GM19468 (cell line): ENCODE results near the gene LZIC.
"Not testable (repeated sequence)": the region's sequence is repeated elsewhere in the genome, so short reads cannot be mapped to it uniquely, and the experiment has no call there.

Source experiments
- ATAC-seq: cut with Tn5 transposase; IDR thresholded peaks from one replicate; pipeline ENCODE4 v1.9.1; 2021; ENCODE audit warnings: mild to moderate bottlenecking, moderate library complexity, moderate number of reproducible peaks; ENCODE audit not compliant: unreplicated experiment; ENCODE audit errors: extremely low read depth

Gene LZIC

DNA sequence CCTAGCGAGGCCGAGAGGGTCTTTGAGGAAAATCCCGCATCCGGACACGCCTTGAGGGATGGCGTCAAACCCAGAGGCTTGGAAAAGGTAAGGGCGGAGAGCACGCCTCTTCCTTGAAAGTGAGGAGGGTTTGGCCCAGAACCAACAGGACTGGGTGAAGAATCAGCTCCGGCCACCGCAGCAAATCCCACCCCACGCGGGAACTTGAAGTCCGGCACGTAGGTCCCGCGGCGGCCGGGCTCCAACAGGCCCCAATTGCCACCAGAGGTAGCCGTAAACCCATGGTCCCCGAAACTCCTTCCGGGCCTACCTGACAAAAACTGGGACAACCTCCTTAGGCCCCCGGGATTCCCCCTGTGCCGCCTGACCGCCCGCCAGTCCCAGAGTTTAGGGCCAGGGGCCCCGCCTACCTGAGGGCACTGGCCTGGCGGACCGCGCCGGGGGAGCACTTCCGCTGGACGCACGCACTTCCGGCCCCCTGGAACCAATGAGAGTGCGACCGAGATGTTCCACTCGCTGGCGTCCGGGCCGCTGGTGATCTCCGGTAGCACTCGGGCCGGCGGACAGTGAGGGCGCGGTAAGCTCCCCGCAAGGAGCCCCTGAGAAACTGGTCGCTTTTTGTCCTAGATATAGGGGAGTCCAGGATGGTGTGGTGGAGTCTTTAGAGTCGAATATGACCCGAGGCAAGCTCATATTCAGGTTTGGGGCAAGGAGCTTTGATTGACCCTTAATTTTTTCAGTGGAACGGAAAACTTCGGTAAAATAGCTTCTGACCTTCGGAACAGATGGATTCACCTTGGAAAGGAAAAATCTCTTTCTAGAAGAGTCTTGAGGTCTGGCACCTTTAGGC is at the start of gene LZIC, which contains the start of gene NMNAT1:
LZIC (minus strand) TSS at position 453 of the 850 bp plus-strand sequence. CDS start 6,772 bp downstream, outside the sequence.
NMNAT1 (plus strand) TSS at position 537 of the 850 bp plus-strand sequence. CDS start 28,599 bp downstream, outside the sequence.
- peak; percentile 57 for ATAC-seq

DNA sequence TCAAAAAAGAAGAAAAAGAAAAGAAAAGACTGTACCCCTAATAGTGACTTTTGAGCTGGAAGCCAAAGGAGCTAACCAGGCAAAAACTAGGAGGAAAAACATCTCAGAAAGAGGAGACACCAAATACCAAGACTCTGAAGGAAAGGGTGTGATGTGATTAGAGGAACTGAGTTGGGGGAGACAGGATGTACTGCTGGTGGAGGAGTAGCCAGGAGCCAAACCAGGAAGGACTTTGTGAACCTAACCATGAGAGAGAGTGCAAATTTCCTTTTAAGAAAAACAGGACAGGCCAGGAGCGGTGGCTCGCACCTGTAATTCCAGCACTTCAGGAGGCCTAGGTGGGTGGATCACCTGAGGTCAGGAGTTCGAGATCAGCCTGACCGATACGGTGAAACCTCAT is 49.7 kb upstream of the LZIC start:
- ATAC-seq, result no peak

DNA sequence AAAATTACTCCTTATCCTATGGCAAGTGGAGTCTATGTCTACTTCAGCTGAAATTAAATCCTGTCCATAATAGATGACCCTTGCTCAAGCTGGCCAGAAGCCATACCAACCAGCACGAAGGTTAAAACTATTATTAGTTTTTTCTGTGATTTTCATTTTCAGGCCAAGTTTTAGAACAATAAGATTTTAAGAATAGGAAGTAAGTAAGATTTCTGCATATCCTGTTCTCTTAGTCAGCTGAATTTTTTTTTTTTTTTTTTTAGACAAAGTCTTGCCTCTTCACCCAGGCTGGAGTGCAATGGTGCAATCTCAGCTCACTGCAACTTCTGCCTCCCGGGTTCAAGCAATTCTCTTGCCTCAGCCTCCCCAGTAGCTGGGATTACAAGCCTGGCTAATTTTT is 47.8 kb upstream of the LZIC start:
- ATAC-seq, result no peak

DNA sequence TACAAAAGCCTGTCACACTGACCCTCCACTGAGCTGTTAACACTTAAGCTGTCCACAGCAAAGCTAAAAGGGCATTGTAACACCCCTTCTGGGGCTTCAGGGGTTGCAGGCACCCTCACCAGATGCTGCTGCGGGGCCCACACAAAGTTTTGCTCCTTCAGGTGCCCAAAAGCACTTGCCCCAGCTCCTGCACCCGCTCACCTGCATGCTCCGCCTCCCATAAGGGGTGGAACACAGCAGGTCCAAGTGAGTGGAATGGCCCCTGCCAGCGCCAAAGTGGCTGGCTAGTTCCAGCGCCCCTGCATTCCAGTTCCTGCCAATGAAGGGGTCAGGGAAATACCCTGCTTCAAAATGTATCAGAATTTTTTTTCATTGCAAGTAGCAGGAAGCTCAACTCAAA is 46.6 kb upstream of the LZIC start:
- no peak for ATAC-seq

DNA sequence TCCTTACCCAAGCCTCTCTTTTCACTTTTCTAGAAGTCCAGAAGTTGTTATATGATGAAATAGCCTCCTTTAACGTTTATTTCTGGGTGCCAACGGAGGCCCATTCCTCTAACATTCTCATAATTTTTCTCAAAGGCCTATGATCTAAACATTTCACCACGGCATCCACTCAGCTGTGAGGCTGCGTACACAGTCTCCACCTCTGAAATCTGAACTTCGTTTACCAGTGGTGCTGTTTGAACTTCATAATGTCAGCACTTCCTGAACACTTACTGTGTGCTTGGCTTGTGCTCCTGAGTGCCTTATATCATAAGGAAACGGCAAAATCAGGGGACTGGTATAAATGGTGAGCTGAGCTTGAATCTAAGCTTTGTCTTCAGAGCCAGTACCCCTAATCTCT is 41.8 kb upstream of the LZIC start:
- ATAC-seq, result no peak

DNA sequence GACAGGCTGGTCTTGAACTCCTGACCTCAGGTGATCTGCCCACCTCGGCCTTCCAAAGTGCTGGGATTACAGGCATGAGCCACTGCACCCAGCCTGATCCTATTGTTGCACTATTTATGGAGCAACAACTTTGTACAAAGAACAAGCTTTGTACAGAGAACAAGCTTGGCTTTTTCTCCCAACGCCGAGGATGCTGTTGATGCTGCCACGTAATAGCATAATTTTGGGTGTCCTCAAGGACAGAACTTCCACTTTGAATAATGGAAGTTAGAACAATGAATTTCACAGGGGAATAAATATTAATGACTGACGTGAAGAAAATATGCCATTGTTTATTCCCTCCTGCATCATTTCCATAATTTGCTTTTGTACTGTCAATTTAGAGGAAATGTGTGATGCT is 41.1 kb upstream of the LZIC start:
- ATAC-seq, result no peak

DNA sequence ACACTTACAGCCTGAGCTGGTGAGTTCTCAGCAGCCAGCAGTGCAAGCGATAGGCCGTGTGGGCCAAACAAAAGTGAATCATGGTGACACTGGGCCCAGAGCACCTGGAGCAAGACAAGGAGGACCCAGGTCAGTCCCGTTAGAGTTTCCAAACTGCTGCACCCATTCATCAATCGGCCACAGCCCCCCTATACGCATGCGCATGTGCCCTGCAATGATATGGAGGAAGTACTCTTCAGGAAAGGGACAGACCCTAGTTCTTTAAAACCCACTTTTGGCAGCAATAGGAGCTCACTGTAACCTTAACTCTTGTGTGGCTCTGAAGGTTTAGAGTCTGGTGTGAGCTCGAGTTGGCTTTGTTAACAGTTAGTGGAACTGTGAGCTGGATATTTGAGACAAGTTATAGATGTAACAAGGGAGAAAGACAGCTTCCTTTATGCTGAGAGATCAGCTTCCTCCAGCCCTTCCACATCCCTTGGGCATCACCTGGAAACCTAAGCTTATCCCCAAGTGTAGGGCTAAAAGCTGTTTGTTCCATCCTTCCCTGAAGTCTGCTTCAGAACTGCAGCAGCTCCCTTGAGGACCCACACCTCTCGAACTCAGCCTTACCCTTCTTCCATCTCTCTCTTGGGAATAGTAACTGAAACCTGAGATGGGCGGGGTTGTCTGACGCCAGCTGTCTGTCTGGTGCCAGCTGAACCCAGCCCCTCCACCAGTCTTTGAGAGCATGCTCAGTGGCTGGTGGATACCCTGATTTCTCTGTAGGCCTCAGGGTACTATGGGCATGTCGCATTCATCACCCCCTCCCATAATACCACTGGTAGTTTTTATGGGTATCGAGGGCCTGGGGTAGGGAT is 17.7 kb upstream of the LZIC start:
- no peak for ATAC-seq

DNA sequence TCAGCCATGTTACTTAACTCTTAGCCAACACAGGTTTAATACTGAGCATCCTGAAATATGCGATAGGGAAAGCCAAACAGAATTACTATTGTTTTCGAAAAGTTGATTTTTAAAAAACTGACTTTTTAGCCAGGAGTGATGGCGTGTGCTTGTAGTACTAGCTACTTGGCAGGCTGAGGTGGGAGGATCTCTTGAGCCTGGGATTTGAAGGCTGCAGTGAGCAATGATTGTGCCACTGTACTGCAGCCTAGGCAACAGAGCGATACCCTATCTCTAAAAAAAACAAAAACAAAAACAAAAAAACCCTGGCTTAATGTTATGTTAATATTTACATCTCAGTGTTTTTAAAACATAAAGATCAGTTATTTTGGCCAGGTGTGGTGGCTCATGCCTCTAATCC is 16.8 kb upstream of the LZIC start:
- ATAC-seq, result no peak

DNA sequence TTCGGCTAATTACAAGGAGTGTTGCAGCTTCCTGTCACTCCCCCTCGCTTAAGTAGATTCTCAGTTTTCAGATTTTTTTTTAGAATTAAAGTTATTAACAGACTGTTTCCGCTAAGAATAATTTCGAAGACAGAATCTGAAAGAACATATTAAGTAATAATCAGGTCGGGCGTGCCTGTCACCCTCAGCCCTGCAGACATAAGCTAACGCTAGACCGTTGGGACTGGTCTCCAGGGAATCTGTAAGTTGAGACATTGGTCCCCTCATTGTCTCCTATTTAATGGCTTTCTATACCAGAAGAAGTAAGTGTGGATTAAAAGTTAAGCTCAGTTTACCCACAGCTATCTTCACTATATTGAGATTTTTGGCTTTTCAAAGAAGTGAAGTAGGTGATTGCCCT is 14.5 kb upstream of the LZIC start:
- no peak for ATAC-seq

DNA sequence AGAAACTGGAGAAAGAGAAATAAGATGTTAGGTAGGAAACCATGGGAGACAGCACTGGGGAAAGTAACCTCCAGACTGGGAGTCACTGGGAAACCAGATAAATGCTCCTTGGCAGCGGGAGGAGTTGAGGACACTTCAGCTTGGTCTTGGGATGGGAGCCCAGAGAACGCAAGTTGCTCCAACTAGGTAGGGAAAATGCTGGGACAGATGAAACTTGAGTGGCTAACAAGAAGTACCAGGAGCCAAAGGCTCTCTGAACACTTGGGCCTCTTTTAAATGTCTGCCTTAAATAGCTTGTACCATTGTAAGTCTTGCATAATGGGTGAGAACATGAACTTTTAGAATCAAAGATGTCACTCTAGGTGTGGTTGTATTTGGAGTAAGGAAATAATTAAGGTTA is 3.1 kb upstream of the LZIC start:
- ATAC-seq, result no peak

DNA sequence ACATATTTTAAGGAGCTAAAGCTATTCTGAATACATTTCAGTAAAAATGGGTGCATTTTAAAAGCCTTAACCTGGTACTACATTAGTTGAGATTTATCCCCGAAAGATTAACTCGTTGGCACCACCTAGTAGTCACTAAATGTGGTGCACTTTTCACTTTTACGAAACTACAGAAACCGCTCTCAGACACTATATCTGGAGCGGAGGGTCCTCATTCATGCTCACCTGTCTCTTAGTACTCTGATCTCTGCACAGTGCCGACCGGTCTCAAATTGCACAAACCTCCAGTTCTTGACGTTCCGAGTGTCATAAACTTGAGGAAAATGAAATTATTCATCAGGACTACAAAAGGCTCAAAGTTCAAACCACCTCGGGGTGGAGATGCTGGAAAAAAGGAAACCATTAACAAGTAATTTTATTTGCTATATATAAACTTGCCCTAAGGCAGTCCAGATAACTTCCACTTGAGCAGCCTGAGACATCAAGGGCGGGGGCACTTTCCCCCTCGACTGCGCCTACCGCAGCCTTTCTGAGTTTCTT is 722 bp downstream of the LZIC start:
- no peak for ATAC-seq

DNA sequence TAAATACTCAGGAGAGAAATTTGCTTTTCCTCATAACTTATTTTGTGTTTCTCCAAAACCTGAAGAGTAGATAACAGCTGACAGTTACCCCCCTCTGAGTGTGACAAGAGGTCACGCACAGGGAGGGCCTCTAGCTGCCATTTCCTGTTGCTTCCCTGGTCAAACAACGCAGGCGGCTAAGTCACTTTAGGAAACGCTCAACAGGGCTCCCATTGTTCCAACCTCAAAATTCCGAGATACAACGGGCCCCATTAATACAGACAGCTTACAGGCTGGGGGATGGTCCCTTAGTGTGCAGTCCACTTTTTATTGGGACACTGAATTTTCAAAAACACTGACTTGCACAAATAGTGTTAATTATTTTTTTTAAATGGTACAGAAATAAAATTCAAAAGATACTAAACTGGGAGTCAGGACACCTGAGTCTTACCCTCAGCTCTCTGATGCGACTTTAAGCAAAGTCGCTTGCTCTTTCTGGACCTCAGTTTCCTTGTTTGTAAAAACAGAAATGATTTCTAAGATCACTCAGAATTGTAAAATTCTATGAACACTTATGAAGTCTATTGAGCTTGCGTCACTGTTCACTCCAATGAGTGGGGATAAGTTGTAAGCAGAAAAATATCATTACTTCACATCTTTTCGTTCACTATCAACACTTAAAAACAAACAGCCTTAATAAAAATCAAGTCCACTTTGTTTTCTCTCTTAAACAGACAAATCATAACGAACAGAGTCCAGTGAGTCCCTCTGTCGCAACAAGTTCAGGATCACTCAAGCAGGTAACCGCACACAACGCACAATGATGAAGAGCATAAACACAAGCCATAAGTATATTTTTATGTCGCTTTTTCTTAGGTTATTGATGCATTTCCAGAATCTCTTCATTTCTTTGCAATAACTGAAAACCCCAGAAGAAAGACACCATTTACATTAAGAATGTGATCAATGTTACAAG is 13.5 kb downstream of the LZIC start:
- ATAC-seq, result no peak

DNA sequence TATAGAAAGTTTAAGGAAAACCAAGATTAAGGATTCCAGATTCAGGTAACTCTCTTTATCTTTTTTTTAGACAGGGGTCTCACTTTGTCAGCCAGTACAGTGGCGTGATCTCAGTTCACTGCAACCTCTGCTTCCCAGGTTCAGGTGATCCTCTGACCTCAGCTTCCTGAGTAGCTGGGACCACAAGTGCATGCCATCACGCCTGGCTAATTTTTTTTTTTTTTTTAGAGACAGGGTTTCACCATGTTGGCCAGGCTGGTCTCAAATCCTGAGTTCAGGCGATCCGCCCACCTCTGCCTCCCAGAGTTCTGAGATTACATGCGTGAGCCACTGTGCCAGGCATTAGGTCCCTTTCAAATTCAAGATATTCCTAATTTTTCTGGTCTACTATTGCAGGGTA is 15.9 kb downstream of the LZIC start:
- no peak for ATAC-seq

DNA sequence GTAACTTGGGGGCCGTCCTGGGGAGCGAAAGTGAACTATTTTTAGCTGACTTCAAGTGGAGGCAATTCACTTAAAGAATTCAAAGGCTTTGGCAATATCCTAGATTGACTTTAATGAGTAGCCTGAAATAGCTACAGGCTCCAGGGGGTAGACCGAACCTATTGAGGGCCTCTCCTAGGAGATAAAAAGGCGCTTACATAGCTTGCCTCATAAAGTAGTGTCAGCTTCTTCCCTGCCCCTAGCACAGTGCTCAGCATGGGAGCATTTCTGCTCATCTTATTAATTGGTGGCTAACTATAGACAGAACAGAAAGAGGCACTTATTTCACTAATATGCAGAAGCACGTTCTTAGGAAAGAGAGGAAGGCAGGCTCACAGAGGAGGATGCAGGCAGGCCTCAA is 20.8 kb downstream of the LZIC start:
- ATAC-seq, result no peak

DNA sequence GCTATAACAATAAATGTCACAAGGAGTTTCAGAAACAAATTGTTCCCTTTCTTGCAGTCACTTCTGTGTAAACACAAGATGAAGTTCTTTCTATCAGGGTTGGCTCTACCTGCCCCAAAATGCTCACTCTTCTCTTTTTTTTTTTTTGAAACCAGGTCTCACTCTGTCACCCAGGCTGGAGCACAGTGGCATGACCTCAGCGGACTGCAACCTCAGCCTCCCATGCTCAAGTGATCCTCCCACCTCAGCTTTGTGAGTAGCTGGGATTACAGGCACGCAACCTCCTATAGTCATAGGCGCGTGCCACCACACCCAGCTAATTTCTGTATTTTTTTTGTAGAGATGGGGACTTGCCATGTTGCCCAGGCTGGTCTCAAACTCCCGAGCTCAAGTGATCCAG is 22.6 kb downstream of the LZIC start:
- ATAC-seq, result no peak

DNA sequence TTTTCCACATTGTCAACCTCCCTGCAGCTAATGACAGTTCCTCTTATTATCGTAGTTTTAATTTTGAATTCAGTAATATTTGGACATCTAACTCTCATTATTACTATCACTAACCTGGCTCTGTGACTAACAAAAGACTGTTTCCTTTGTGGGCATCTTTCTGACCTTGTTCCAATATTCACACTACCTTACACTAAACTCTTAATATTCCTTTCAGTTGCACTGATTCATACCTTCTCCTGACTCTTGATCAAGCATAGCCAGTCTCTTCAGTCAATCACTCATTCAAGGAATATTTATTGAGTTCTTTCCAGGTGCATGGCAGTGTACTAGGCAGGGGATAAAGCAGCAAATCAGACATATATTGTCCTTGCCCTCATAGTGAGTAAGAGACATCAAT is 25.3 kb downstream of the LZIC start:
- no peak for ATAC-seq

DNA sequence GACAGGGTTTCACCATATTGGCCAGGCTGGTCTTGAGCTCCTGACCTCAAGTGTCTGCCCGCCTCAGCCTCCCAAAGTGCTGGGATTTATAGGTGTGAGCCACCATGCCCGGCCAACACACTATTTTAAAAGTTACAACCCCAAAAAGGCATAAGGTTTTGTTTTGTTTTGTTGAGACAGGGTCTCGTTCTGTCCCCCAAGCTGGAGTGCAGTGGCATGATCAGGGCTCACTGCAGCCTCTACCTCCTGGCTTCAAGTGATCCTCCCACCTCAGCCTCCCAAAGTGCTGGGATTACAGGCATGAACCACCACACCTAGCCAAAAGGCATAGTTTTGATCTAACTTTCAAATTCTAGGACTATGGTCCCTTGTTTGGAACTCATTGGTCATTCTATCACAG is 25.7 kb downstream of the LZIC start:
- not testable (repeated sequence) for ATAC-seq

DNA sequence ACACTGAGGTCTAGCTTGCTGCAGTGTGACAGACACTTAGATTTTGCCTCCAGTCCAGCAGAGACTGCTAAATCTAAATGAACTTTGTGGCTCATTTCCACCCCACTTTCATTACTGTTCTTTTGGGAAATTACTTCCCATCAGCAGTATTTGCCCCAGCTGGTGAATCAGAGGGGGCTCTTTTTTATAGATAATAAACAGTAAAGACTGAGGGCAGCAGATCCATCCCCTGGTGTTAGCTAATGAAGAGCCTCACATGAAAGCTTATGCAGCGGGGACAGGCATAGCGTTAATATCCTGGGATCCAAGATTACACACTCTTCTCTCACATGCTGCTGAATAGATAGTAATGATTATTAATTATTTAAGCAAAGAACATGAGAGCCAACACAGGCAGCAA is 26.7 kb downstream of the LZIC start:
- no peak for ATAC-seq

DNA sequence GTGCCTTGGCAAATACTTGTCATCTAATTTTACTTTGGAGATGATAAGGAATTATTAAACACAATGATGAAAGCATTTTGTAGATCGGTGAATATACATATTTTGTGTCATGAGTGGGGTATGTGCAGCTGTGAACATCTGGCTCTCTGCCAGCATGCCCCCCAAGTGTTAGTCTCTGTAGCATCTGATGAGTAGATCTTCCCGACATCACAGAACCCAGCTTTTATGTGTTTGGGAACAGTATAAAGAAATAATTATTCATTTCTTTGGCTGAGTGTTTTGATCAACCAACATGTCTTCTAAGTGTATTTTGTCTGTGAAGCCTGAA is 28.6 kb downstream of the LZIC start:
- ATAC-seq, result no peak
